Fibroblast of pulmonary artery (primary cell): Measurements from ENCODE around the gene RPS21.

Experiments
- DNase-seq: peaks from one replicate; pipeline ENCODE4 v3.0.0-alpha.2; 2010; ENCODE audit warnings: low read depth
- H3K4me3 ChIP-seq: replicated peaks from 2 replicates; pipeline ENCODE4 v1.5.1; 2011; ENCODE audit warnings: low read depth, mild to moderate bottlenecking, control low read depth, low read length, moderate library complexity
- TF ChIP-seq, protein P1 (sequence below): IDR thresholded peaks from 2 replicates; pipeline ENCODE4 v1.5.1; 2011; ENCODE audit warnings: mild to moderate bottlenecking, control low read depth, low read length, inconsistent platforms; ENCODE audit errors: missing control alignments

The RPS21 gene

GRCh38 chr20:62349556-62350097, 37.3 kb upstream of the RPS21 start:
- DNase-seq: no peak
- TF ChIP-seq, protein P1, sequence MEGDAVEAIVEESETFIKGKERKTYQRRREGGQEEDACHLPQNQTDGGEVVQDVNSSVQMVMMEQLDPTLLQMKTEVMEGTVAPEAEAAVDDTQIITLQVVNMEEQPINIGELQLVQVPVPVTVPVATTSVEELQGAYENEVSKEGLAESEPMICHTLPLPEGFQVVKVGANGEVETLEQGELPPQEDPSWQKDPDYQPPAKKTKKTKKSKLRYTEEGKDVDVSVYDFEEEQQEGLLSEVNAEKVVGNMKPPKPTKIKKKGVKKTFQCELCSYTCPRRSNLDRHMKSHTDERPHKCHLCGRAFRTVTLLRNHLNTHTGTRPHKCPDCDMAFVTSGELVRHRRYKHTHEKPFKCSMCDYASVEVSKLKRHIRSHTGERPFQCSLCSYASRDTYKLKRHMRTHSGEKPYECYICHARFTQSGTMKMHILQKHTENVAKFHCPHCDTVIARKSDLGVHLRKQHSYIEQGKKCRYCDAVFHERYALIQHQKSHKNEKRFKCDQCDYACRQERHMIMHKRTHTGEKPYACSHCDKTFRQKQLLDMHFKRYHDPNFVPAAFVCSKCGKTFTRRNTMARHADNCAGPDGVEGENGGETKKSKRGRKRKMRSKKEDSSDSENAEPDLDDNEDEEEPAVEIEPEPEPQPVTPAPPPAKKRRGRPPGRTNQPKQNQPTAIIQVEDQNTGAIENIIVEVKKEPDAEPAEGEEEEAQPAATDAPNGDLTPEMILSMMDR: no peak
- no peak overlapping the region for H3K4me3 ChIP-seq

DNA sequence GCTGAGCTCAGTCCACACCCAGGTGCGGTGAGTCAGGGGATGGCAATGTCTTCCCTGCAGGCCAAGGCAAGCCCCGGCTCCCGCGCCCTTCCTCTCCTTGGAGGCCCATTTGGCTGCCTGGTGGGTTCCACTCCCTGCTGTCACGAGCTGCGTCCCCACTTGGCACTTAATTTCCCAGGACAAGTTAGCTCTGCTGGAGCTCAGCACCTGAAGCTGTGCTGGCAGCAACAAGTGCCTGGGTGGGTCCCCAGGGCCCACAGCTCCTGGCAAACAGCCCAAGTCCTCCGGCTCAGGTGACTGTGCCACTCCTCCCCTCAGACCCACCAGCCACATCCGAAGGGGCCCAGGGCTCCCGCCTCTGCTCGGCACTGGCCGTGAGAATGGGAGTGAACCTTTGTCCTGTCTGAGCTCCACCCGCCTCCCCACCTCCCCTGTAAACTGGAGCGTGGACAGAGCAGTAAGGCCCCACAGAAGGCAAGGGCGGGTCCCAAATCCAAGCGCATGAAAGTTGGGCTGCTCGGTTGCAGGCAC, 36.7 kb upstream of the RPS21 start:
- TF ChIP-seq, protein P1: no peak
- no peak for DNase-seq
- no peak overlapping the region for H3K4me3 ChIP-seq

DNA sequence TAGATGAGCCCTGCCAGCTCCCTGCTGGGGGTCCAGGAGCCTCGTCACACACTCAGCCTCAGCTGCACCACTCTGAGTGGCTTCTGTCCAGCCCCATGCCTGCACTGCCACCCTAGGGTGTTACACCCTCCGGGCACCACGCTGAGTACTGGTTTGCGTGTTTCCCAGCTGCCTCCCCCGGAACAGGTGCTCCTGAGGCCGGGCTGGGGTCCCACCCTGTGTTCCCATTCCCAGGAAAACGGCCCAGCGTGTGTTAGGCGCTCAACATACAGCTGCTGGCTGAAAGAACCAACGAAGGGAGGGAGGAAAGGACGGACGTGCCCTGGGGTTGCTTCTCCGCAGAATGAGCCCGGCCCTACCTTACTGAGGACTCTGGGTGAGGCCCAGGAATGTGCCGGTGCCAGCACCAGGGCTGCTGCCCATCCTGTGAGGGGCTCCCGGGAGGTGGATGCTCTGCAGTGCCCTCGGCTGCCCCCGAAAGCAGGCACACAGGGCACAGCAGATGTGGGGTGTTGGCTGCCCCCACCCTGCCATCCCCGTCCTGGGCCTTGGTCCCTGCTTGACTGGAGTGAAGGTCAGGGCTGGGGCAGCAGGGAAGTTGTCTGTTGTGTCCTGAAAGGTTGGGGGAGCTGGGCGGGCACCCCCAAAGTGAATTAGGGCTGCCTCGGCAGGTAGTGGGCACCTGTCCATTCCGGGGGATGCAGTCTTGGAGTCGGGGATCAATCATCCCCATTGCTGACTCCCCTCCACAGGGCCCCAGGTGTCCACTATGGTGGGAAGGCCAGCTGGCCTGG, 36.1 kb upstream of the RPS21 start:
- no peak overlapping the region for H3K4me3 ChIP-seq
- TF ChIP-seq, protein P1: no peak
- no peak for DNase-seq

DNA sequence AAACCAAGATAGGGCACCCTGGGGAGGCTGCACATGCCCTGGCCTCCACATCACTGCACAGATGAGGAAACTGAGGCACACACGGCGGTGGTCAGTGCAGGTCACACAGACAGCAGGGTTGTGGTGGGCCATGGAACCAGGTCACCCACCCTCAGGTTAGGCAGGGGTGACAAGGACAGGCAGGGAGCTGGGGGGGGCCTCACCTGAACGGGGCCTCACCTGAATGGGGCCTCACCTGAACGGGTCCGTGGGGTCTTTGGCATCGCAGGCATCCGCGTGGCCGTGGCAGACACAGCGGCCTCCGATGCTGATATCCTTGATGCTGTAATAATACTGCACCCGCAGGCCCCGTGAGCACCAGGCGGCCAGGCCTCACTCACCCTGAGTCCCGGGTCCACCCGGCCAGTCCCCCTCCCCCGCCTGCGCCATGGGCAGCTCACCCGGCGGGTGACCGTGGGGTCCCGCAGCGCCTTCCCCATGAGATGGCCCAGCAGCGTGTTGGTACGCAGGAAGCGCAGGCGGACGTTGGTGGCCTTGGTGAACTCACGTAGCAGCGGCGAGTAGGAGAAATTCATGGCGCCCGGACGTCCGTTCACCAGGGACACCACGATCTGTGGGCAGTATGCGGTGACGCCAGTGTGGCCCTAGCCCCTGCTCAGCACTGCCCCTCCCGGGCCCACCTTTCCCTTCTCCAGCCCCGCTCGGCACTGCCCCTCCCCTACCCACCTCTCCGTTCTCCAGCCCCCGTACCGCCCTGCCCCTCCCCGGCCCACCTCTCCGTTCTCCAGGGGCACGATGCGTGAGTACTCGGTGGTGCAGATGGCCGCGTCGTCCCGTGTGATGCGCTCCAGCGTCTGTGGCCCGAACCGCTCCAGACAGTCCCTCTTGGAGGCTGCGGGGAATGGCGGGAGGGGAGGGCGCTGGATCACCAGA, 35.2 kb upstream of the RPS21 start:
- no peak overlapping the region for H3K4me3 ChIP-seq
- DNase-seq: no peak
- TF ChIP-seq, protein P1: no peak

DNA sequence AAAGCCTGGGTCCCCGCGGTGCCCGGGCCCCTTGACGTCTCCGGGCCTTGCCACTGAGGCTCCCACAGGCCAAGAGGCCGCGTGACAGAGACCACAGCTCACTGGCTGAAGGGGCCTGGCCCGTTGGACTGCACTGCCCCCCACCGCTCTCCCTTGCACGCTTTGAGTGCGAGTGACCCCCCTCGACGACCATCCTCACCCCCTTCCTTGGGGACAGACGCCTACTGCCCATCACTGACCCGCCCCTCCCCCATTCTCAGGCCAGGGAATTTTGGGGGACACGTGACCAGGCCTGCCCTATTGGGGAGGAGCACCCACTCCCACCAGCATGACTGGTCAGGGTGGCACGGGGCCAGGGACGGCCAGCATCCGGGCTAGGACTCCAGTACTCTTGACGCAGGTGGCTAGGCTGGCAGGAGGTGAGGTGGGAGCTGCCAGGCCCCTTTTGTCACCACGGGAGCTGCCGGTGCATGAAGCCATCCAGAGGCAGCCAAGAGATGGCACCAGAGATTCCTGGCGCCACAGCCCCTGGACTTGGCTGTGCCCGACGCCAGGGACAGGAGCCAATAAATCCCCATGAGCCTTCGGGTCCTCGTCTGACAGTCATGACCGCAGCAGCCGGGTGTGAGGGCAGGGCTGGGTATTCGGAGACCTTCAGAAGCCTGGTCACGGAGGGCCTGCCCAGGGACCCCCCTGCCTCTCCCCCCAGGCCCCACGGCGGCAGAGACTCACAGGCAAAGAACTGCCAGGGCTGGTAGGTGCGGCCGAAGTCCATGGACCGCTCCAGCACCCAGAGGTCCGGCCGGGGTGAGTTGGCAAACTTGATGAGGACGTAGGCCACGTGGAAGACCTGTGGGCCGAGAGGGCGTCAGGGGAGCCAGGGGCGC, 34.3 kb upstream of the RPS21 start:
- TF ChIP-seq, protein P1: no peak
- DNase-seq: no peak
- no peak overlapping the region for H3K4me3 ChIP-seq
